DOHH2 (cell line): Measurements from ENCODE around the gene KLHL26.

ENCODE experiments used
- H3F3A ChIP-seq: fragments of 200-600 bp; sonication (generic), shearing (Covaris generic); 2 replicates; pipeline ENCODE4 v1.6.0; 2016; ENCODE audit warnings: antibody characterized with exemption, mild to moderate bottlenecking; ENCODE audit not compliant: control insufficient read depth, insufficient read depth
- H3K27ac ChIP-seq: fragments of 200-600 bp; sonication (generic); 2 replicates; pipeline ENCODE4 v1.5.1; 2014; ENCODE audit warnings: low read depth, mild to moderate bottlenecking, low read length, moderate library complexity
- H3K27me3 ChIP-seq: fragments of 200-600 bp; sonication (generic); 2 replicates; pipeline ENCODE4 v1.6.1; 2014; ENCODE audit warnings: mild to moderate bottlenecking, low read length, mixed read lengths; ENCODE audit not compliant: control insufficient read depth
- H3K36me3 ChIP-seq: fragments of 200-600 bp; sonication (generic); 2 replicates; pipeline ENCODE4 v1.6.1; 2014; ENCODE audit warnings: mild to moderate bottlenecking, low read length, moderate library complexity, mixed read lengths; ENCODE audit not compliant: control insufficient read depth
- H3K4me1 ChIP-seq: fragments of 200-600 bp; sonication (generic); 2 replicates; pipeline ENCODE4 v1.6.1; 2014; ENCODE audit warnings: mild to moderate bottlenecking, low read length, mixed read lengths; ENCODE audit not compliant: control insufficient read depth
- H3K4me2 ChIP-seq: fragments of 200-600 bp; sonication (generic); 2 replicates; pipeline ENCODE4 v1.6.0; 2014; ENCODE audit warnings: mild to moderate bottlenecking, low read length, moderate library complexity
- H3K4me3 ChIP-seq: fragments of 200-600 bp; sonication (generic); 2 replicates; pipeline ENCODE4 v1.5.1; 2014; ENCODE audit warnings: mild to moderate bottlenecking, low read length, mixed read lengths
- H3K79me2 ChIP-seq: fragments of 200-600 bp; sonication (generic); 2 replicates; pipeline ENCODE4 v1.6.1; 2014; ENCODE audit warnings: mild to moderate bottlenecking, low read length, mixed read lengths; ENCODE audit not compliant: control insufficient read depth
- H3K9me2 ChIP-seq: fragments of 200-600 bp; sonication (generic); replicated peaks from 2 replicates; pipeline ENCODE4 v1.6.1; 2014; ENCODE audit warnings: mild to moderate bottlenecking, low read length, mixed read lengths; ENCODE audit not compliant: control insufficient read depth
- H3K9me3 ChIP-seq: fragments of 200-600 bp; sonication (generic); 2 replicates; pipeline ENCODE4 v1.6.1; 2014; ENCODE audit warnings: antibody characterized with exemption, low read length, mixed read lengths; ENCODE audit not compliant: control insufficient read depth, insufficient read depth
- H4K20me1 ChIP-seq: fragments of 200-600 bp; sonication (generic); 2 replicates; pipeline ENCODE4 v1.6.0; 2014; ENCODE audit warnings: low read depth, mild to moderate bottlenecking, antibody characterized with exemption, low read length, moderate library complexity; ENCODE audit not compliant: control insufficient read depth, insufficient read depth
- CTCF ChIP-seq: fragments of 200-600 bp; sonication (generic); IDR thresholded peaks from one replicate; pipeline ENCODE4 v1.5.1; 2014; ENCODE audit warnings: antibody characterized with exemption, mild to moderate bottlenecking, low read depth, low read length; ENCODE audit not compliant: poor library complexity, severe bottlenecking
- EZH2phosphoT487 ChIP-seq: fragments of 200-600 bp; sonication (generic); IDR thresholded peaks from 2 replicates; pipeline ENCODE4 v1.6.1; 2017; ENCODE audit warnings: borderline replicate concordance, mild to moderate bottlenecking, antibody characterized with exemption, low read length, moderate library complexity, mixed read lengths

KLHL26 gene

GRCh38 chr19:18667531-18668251 lies 30.9 kb downstream of the KLHL26 start:
- TF ChIP-seq EZH2phosphoT487 (no peak), CTCF (no peak)
- H3K36me3 ChIP-seq, result peaks cover 8% of the 10 kb centered on the region; the same call in 1 of the 2 replicates
- H3K9me3 ChIP-seq, result no peaks in the 10 kb centered on the region
- no peaks in the 10 kb centered on the region for H3K4me1 ChIP-seq
- no peaks in the 10 kb centered on the region for H3K27me3 ChIP-seq
- no peak overlapping the region for H3K4me2 ChIP-seq
- H3K79me2 ChIP-seq, result no peaks in the 10 kb centered on the region
- no peak overlapping the region for H3K27ac ChIP-seq
- H4K20me1 ChIP-seq, result no peaks in the 10 kb centered on the region
- H3F3A ChIP-seq, result no peaks in the 10 kb centered on the region
- no peaks in the 10 kb centered on the region for H3K9me2 ChIP-seq
- no peak overlapping the region for H3K4me3 ChIP-seq

DNA sequence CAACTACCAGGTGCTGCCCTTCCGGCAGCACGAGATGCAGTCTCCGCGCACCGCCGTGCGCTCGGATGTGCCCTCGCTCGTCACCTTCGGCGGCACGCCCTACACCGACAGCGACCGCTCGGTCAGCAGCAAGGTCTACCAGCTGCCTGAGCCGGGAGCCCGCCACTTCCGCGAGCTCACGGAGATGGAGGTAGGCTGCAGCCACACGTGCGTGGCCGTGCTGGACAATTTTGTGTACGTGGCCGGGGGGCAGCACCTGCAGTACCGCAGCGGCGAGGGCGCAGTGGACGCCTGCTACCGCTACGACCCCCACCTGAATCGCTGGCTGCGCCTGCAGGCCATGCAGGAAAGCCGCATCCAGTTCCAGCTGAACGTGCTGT lies 31.4 kb downstream of the KLHL26 start:
- Histone ChIP-seq H3K79me2 (no peaks in the 10 kb centered on the region), H3K36me3 (peaks cover 8% of the 10 kb centered on the region; the same call in 1 of the 2 replicates), H3K4me2 (no peak overlapping the region), H3K4me1 (no peaks in the 10 kb centered on the region), H3K9me3 (no peaks in the 10 kb centered on the region), H3K27me3 (no peaks in the 10 kb centered on the region), H3K4me3 (no peak overlapping the region), H3F3A (no peaks in the 10 kb centered on the region), H4K20me1 (no peaks in the 10 kb centered on the region), H3K9me2 (no peaks in the 10 kb centered on the region), H3K27ac (no peak overlapping the region)
- TF ChIP-seq EZH2phosphoT487 (no peak), CTCF (no peak)

- Histone ChIP-seq H3K27ac (no peak overlapping the region), H3K9me2 (no peaks in the 10 kb centered on the region), H3K4me1 (no peaks in the 10 kb centered on the region), H3K36me3 (peaks cover 8% of the 10 kb centered on the region; the same call in 1 of the 2 replicates), H4K20me1 (no peaks in the 10 kb centered on the region), H3K27me3 (no peaks in the 10 kb centered on the region), H3F3A (no peaks in the 10 kb centered on the region), H3K4me2 (no peak overlapping the region), H3K9me3 (no peaks in the 10 kb centered on the region), H3K79me2 (no peaks in the 10 kb centered on the region), H3K4me3 (no peak overlapping the region)
- TF ChIP-seq CTCF (no peak), EZH2phosphoT487 (no peak)
These were observed 32.1 kb downstream of the KLHL26 start for GRCh38 chr19:18668744-18669523.
